Measurements from ENCODE around the gene WNT7B.

WNT7B gene

GRCh38 chr22:45960477-45961386, 16.2 kb downstream of the WNT7B start:
- CTCF ChIA-PET: no interaction called here
- POLR2A ChIA-PET: no interaction called here
- DNase-seq (ENCODE audit: extremely low spot score): no peak
- TF ChIP-seq ELF4 (IDR thresholded peaks at IDR 0.05) (no peak), HDGF (IDR thresholded peaks at IDR 0.05; ENCODE audit: borderline replicate concordance) (no peak), SP1 (IDR thresholded peaks at IDR 0.05) (no peak), FOXA1 (IDR thresholded peaks at IDR 0.05) (no peak), L3MBTL2 (conservative IDR thresholded peaks at IDR 0.05) (no peak), TARDBP (IDR thresholded peaks at IDR 0.05) (no peak)

GRCh38 chr22:45959719-45960476, 17.1 kb downstream of the WNT7B start:
- ChIA-PET POLR2A (no interaction called here), CTCF (no interaction called here)
- DNase-seq (ENCODE audit: extremely low spot score): no peak
- TF ChIP-seq LEF1 (IDR thresholded peaks at IDR 0.05; ENCODE audit: borderline replicate concordance) (no peak), FOXK2 (IDR thresholded peaks at IDR 0.05) (no peak), BHLHE40 (IDR thresholded peaks at IDR 0.05; ENCODE audit: borderline replicate concordance) (no peak), TARDBP (IDR thresholded peaks at IDR 0.05) (no peak), SUZ12 (IDR thresholded peaks at IDR 0.05) (no peak), CTBP1 (IDR thresholded peaks at IDR 0.05; ENCODE audit: borderline replicate concordance) (no peak), ELF4 (IDR thresholded peaks at IDR 0.05) (no peak), HDGF (IDR thresholded peaks at IDR 0.05; ENCODE audit: borderline replicate concordance) (no peak)

GRCh38 chr22:45958971-45959370, 18.0 kb downstream of the WNT7B start:
- TF ChIP-seq ZNF384 (IDR thresholded peaks at IDR 0.05) (no peak), CTBP1 (IDR thresholded peaks at IDR 0.05; ENCODE audit: borderline replicate concordance) (no peak), L3MBTL2 (conservative IDR thresholded peaks at IDR 0.05) (no peak), FOXM1 (IDR thresholded peaks at IDR 0.05; ENCODE audit: borderline replicate concordance) (no peak), HDGF (IDR thresholded peaks at IDR 0.05; ENCODE audit: borderline replicate concordance) (no peak), SUZ12 (IDR thresholded peaks at IDR 0.05) (no peak)
- CTCF ChIA-PET: no interaction called here
- POLR2A ChIA-PET: no interaction called here

GRCh38 chr22:45957826-45958225, 19.1 kb downstream of the WNT7B start:
- TF ChIP-seq TARDBP (IDR thresholded peaks at IDR 0.05) (no peak), FOXK2 (IDR thresholded peaks at IDR 0.05) (no peak), ELF4 (IDR thresholded peaks at IDR 0.05) (no peak), LEF1 (IDR thresholded peaks at IDR 0.05; ENCODE audit: borderline replicate concordance) (no peak), HDGF (IDR thresholded peaks at IDR 0.05; ENCODE audit: borderline replicate concordance) (no peak), PKNOX1 (IDR thresholded peaks at IDR 0.05) (no peak), L3MBTL2 (conservative IDR thresholded peaks at IDR 0.05) (no peak), ZNF384 (IDR thresholded peaks at IDR 0.05) (no peak), SUZ12 (IDR thresholded peaks at IDR 0.05) (no peak), SP1 (IDR thresholded peaks at IDR 0.05) (no peak), ARNT (IDR thresholded peaks at IDR 0.05) (no peak), CTBP1 (IDR thresholded peaks at IDR 0.05; ENCODE audit: borderline replicate concordance) (no peak)
- ChIA-PET POLR2A (no interaction called here), CTCF (no interaction called here)
- no peak for DNase-seq (ENCODE audit: extremely low spot score)

More at GRCh38 chr22:45958971-45959370, 18.0 kb downstream of the WNT7B start:
- no peak for DNase-seq (ENCODE audit: extremely low spot score)

GRCh38 chr22:45953178-45953577, 23.8 kb downstream of the WNT7B start:
- ChIA-PET POLR2A (no interaction called here), CTCF (interaction anchor here (0.6 kb wide), 1 partner anchor 31 kb away, joined by 5 read pairs; no protein-coding TSS in a partner anchor)
- no peak for DNase-seq (ENCODE audit: extremely low spot score)
- TF ChIP-seq SUZ12 (IDR thresholded peaks at IDR 0.05) (no peak), ARNT (IDR thresholded peaks at IDR 0.05) (no peak), CTBP1 (IDR thresholded peaks at IDR 0.05; ENCODE audit: borderline replicate concordance) (no peak), ZNF384 (IDR thresholded peaks at IDR 0.05) (no peak), LEF1 (IDR thresholded peaks at IDR 0.05; ENCODE audit: borderline replicate concordance) (no peak), BHLHE40 (IDR thresholded peaks at IDR 0.05; ENCODE audit: borderline replicate concordance) (no peak), ELF4 (IDR thresholded peaks at IDR 0.05) (no peak), HDGF (IDR thresholded peaks at IDR 0.05; ENCODE audit: borderline replicate concordance) (no peak), L3MBTL2 (conservative IDR thresholded peaks at IDR 0.05) (no peak), FOXA1 (IDR thresholded peaks at IDR 0.05) (no peak), PKNOX1 (IDR thresholded peaks at IDR 0.05) (no peak), SP1 (IDR thresholded peaks at IDR 0.05) (no peak), TARDBP (IDR thresholded peaks at IDR 0.05) (no peak), FOXK2 (IDR thresholded peaks at IDR 0.05) (no peak)

- DNase-seq (ENCODE audit: extremely low spot score): no peak
- TF ChIP-seq ELF4 (IDR thresholded peaks at IDR 0.05) (no peak), FOXM1 (IDR thresholded peaks at IDR 0.05; ENCODE audit: borderline replicate concordance) (no peak), NFRKB (IDR thresholded peaks at IDR 0.05) (no peak), SP1 (IDR thresholded peaks at IDR 0.05) (no peak), CTBP1 (IDR thresholded peaks at IDR 0.05; ENCODE audit: borderline replicate concordance) (no peak), FOXA1 (IDR thresholded peaks at IDR 0.05) (no peak), SUZ12 (IDR thresholded peaks at IDR 0.05) (no peak), BHLHE40 (IDR thresholded peaks at IDR 0.05; ENCODE audit: borderline replicate concordance) (no peak), FOXK2 (IDR thresholded peaks at IDR 0.05) (no peak), HDGF (IDR thresholded peaks at IDR 0.05; ENCODE audit: borderline replicate concordance) (no peak), LEF1 (IDR thresholded peaks at IDR 0.05; ENCODE audit: borderline replicate concordance) (no peak), L3MBTL2 (conservative IDR thresholded peaks at IDR 0.05) (no peak), ARNT (IDR thresholded peaks at IDR 0.05) (no peak), ZNF384 (IDR thresholded peaks at IDR 0.05) (no peak), PKNOX1 (IDR thresholded peaks at IDR 0.05) (no peak)
- POLR2A ChIA-PET: no interaction called here
- CTCF ChIA-PET: interaction anchor here (0.6 kb wide), 1 partner anchor 30 kb away, joined by 5 read pairs; no protein-coding TSS in a partner anchor
These were observed 24.4 kb downstream of the WNT7B start for GRCh38 chr22:45952553-45952952.

Measured in HEK293T (cell line).